GM12878 (cell line): ENCODE data around the gene RNASEH2B. TPM values are rescaled to one million over a fixed set of nuclear protein-coding genes. Genes with fewer than 3 reads are reported as not detected.

Source experiments
- ATAC-seq: fragments of 200-7000 bp; cut with Tn5 transposase; 3 replicates; pipeline ENCODE4 v1.9.1; 2020; ENCODE audit warnings: mild to moderate bottlenecking, moderate library complexity
- BruUV-seq: library from RNA; stranded (reverse); fragments of 400-500 nt; replicated peaks from 2 replicates; lab custom pipeline; 2021; lab: Mats Ljungman, UMichigan
- CTCF ChIA-PET: fragments of 300-600 bp; sonication (Branson Sonifier 250); formaldehyde crosslinking; extraction: SDS; loops from one replicate; lab custom pipeline; 2021; ENCODE audit warnings: inconsistent platforms; lab: Yijun Ruan, JAX
- POLR2A ChIA-PET: fragments of 350-600 bp; formaldehyde crosslinking; extraction: SDS; loops from one replicate; lab custom pipeline; 2021; ENCODE audit warnings: inconsistent platforms; lab: Charles Lee
- RAD21 ChIA-PET: fragments of 300-600 bp; sonication (Branson Sonifier 250); formaldehyde crosslinking; loops from one replicate; lab custom pipeline; 2023; ENCODE audit warnings: antibody characterized with exemption; ENCODE audit not compliant: unreplicated experiment; lab: Charles Lee
- SMC1A ChIA-PET: fragments of 300-600 bp; sonication (Branson Sonifier 250); formaldehyde crosslinking; loops from one replicate; lab custom pipeline; 2023; ENCODE audit not compliant: unreplicated experiment, uncharacterized antibody; lab: Charles Lee
- DNase-seq: peaks from one replicate; pipeline ENCODE4 v3.0.0-alpha.2; 2011; ENCODE audit warnings: low read depth, low spot score
- FAIRE-seq: peaks from 3 replicates; lab custom pipeline; 2011; peaks lifted over from hg19 to GRCh38; lab: Jason Lieb, UNC
- H2AFZ ChIP-seq: 2 replicates; pipeline ENCODE4 v1.6.0; 2011; ENCODE audit warnings: low read depth, low read length, control low read depth; ENCODE audit not compliant: control insufficient read depth
- H3K27ac ChIP-seq: 2 replicates; pipeline ENCODE4 v1.5.1; 2011; ENCODE audit warnings: control low read depth; ENCODE audit not compliant: control insufficient read depth, insufficient read depth
- H3K27me3 ChIP-seq, 2 experiments: replicated peaks in 1 of 2; 2 replicates each; pipeline versions ENCODE4 v1.6.0 to v1.6.1; 2011; ENCODE audit warnings: low read length in 1 of 2; ENCODE audit not compliant: control insufficient read depth in 2 of 2, insufficient read depth in 2 of 2
- H3K36me3 ChIP-seq, 2 experiments: 2 replicates each; pipeline ENCODE4 v1.5.1; 2011; ENCODE audit warnings: low read length in 1 of 2; ENCODE audit not compliant: control insufficient read depth in 2 of 2, insufficient read depth in 2 of 2
- H3K4me1 ChIP-seq: 2 replicates; pipeline ENCODE4 v1.6.1; 2011; ENCODE audit warnings: mild to moderate bottlenecking, low read length, moderate library complexity, mixed read lengths; ENCODE audit not compliant: control insufficient read depth, insufficient read depth
- H3K4me2 ChIP-seq: 2 replicates; pipeline ENCODE4 v1.6.0; 2011; ENCODE audit warnings: control low read depth; ENCODE audit not compliant: control insufficient read depth, insufficient read depth
- H3K4me3 ChIP-seq: fragments of 200-600 bp; sonication (generic); 2 replicates; pipeline ENCODE4 v1.5.1; 2016
- H3K79me2 ChIP-seq: 2 replicates; pipeline ENCODE4 v1.6.0; 2011; ENCODE audit warnings: low read length; ENCODE audit not compliant: control insufficient read depth, insufficient read depth
- H3K9ac ChIP-seq: 2 replicates; pipeline ENCODE4 v1.8.0; 2011; ENCODE audit warnings: low read length, control low read depth, mixed read lengths; ENCODE audit not compliant: control insufficient read depth, insufficient read depth
- H3K9me3 ChIP-seq: replicated peaks from 3 replicates; pipeline ENCODE4 v1.5.1; 2011; ENCODE audit warnings: mild to moderate bottlenecking, low read length; ENCODE audit not compliant: control insufficient read depth, insufficient read depth
- H4K20me1 ChIP-seq: 2 replicates; pipeline ENCODE4 v1.6.0; 2011; ENCODE audit not compliant: control insufficient read depth, insufficient read depth
- CEBPB ChIP-seq, 2 experiments: fragments of 150-350 bp in 1 of 2; IDR thresholded peaks; 2 replicates each; pipeline ENCODE4 v1.6.1; 2012 to 2014; ENCODE audit warnings: low read depth in 2 of 2, low read length in 2 of 2, borderline replicate concordance in 1 of 2, inconsistent platforms in 1 of 2
- NFYA ChIP-seq: IDR thresholded peaks from 2 replicates; pipeline ENCODE4 v1.6.1; 2011; ENCODE audit warnings: low read depth, mild to moderate bottlenecking, low read length, improper control_type of control experiment, borderline replicate concordance
- PML ChIP-seq: IDR thresholded peaks from 2 replicates; pipeline ENCODE4 v1.6.1; 2012; ENCODE audit warnings: low read length, inconsistent platforms
- RB1 ChIP-seq: fragments of 450-650 bp; formaldehyde crosslinking; IDR thresholded peaks from 2 replicates; pipeline ENCODE4 v1.6.1; 2017; ENCODE audit warnings: mild to moderate bottlenecking, borderline replicate concordance
- ZNF622 ChIP-seq: fragments of 450-650 bp; IDR thresholded peaks from 2 replicates; pipeline ENCODE4 v1.6.1; 2017; ENCODE audit warnings: mild to moderate bottlenecking, inconsistent platforms
- WGBS: methylation state at CpG from one replicate; pipeline ENCODE4 v1.1.6; 2016; ENCODE audit warnings: low lambda C conversion rate; ENCODE audit not compliant: insufficient replicate concordance, insufficient coverage; ENCODE audit errors: missing lambda C conversion rate; 5-methylcytosine and 5-hydroxymethylcytosine counted together
- in situ Hi-C: fragments of 300-500 bp; cut with MboI; formaldehyde crosslinking; loops from 9 replicates; pipeline ENCODE4 v1.14.3; 2018; ENCODE audit warnings: mixed read lengths
- intact Hi-C: fragments of 100-400 bp; cut with micrococcal nuclease; formaldehyde crosslinking; loops from one replicate; pipeline ENCODE4 v1.14.2; 2022; ENCODE audit not compliant: unreplicated experiment
- polyA plus RNA-seq, 11 experiments: library from polyadenylated mRNA; depleted of rRNA in 4 of 11; unstranded in 6 of 11; stranded (reverse) in 5 of 11; fragments of >200 nt; fragmentation: Nextera tagmentation in 4 of 11; fragmentation: Illumina TruSeq in 1 of 11; extraction: Ambion mirVana in 4 of 11; extraction: Trizol in 1 of 11; gene quantifications; 1 replicate in 1 of 11; 2 replicates in 10 of 11; pipeline versions ENCODE4 v1.2.1 to v1.2.3, GENCODE V29; 2011 to 2016; ENCODE audit warnings: inconsistent platforms in 2 of 11, missing spikeins in 2 of 11, low read depth in 1 of 11
- total RNA-seq, 4 experiments: library from RNA; depleted of rRNA in 3 of 4; stranded (reverse); fragments of >200 nt in 3 of 4; fragmentation: Illumina TruSeq in 1 of 4; extraction: Trizol in 1 of 4; gene quantifications; 2 replicates each; pipeline versions ENCODE4 v1.2.1 to v1.2.3, GENCODE V29; 2013 to 2021
- TF ChIP-seq, protein P1 (sequence below): IDR thresholded peaks from 2 replicates; pipeline ENCODE4 v1.6.1; 2011; ENCODE audit warnings: low read depth, mild to moderate bottlenecking, low read length, moderate library complexity, borderline replicate concordance; ENCODE audit errors: extremely low read depth
- TF ChIP-seq, protein P2 (sequence below): fragments of 450-650 bp; IDR thresholded peaks from 2 replicates; pipeline ENCODE4 v1.6.1; 2016; ENCODE audit warnings: mild to moderate bottlenecking
- TF ChIP-seq, protein P3 (sequence below): fragments of 450-650 bp; IDR thresholded peaks from 2 replicates; pipeline ENCODE4 v1.6.1; 2017; ENCODE audit warnings: mild to moderate bottlenecking, low read depth, inconsistent platforms; ENCODE audit not compliant: poor library complexity, severe bottlenecking
- TF ChIP-seq, protein P4 (sequence below): IDR thresholded peaks from 2 replicates; pipeline ENCODE4 v1.6.1; 2012; ENCODE audit warnings: low read depth, low read length, improper control_type of control experiment
- TF ChIP-seq, protein P5 (sequence below): fragments of 450-650 bp; IDR thresholded peaks from 2 replicates; pipeline ENCODE4 v1.6.1; 2016; ENCODE audit warnings: mild to moderate bottlenecking

RNASEH2B gene
- total and polyA plus RNA-seq, 10 of the 15 experiments (the other 5 are each of a cell fraction or from before 2014, with no cell fraction given): 64.9 to 148 (median 97.3) TPM

DNA sequence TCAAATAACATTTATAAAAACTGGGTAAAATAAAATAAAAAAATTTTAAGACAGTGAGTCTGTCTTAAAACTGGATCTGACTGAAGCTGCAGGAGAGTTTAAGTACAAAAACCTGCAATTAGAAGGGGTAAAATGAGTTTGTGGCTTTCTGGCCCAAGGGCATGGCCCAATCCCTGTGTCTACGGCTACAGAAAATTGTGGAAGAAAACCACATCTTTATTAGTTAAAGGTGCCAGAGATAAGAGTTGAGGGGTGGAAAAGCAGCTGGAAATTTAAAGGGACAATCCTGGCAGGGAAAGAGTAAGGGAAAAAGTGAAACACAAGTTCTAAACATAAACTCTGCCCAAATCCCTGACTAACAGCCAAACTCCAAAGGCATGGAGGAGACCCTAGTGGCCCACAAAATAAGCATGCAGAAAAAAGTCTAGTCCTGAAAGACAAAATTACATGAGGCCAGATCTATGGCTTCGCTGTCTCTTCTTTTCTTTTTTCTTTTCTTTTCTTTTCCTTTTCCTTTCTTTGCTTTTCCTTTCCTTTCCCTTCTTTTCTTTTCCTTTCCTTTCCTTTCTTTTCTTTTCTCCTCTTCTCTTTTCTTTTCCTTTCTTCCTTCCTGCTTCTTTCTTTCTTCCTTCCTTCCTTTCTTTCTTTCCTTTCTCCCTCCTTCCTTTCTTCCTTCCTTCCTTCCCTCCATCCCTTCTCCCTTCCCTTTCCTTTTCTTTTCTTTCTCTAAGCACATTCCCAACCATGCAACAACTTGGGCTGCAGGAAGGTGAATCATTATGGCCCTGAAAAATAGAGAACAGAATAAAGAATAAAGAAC is 42.6 kb upstream of the RNASEH2B start:
- POLR2A ChIA-PET: no interaction called here
- intact Hi-C loops: no loop called here
- FAIRE-seq (no peak), ATAC-seq (no peak), DNase-seq (no peak)
- no peaks in the 10 kb centered on the region for H3K9me3 ChIP-seq
- H3K36me3 ChIP-seq: no peaks in the 10 kb centered on the region
- H3K9ac ChIP-seq: no peak overlapping the region
- SMC1A ChIA-PET: no interaction called here
- H3K79me2 ChIP-seq: no peaks in the 10 kb centered on the region
- no peak overlapping the region for H3K4me2 ChIP-seq
- no peaks in the 10 kb centered on the region for H4K20me1 ChIP-seq
- H3K4me1 ChIP-seq: no peaks in the 10 kb centered on the region
- WGBS: 89% methylated on average over 2 of the region's 2 CpGs
- H3K4me3 ChIP-seq: no peak overlapping the region
- no peak overlapping the region for H2AFZ ChIP-seq
- no TSS peak for BruUV-seq
- no peak for TF ChIP-seq RB1
- no peak for TF ChIP-seq NFYA
- in situ Hi-C loops: no loop called here
- H3K27ac ChIP-seq: no peak overlapping the region
- RAD21 ChIA-PET: no interaction called here
- CTCF ChIA-PET: no interaction called here
- H3K27me3 ChIP-seq: no peaks in the 10 kb centered on the region

DNA sequence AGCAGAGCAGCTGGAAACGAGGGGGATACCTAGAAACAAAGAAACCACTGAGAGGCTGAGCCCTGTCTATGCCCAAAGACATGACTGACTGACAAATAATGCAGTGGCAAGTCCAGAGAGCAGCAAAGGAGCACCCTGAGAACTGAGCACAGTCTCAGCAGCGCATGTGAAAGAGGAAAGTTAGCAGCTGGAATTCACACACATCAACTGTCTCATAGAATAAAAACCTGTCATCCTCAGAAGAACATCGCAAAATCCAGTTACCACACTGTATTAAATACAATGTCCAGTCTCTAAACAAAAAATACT is 42.0 kb upstream of the RNASEH2B start:
- POLR2A ChIA-PET: no interaction called here
- no peak overlapping the region for H3K4me3 ChIP-seq
- FAIRE-seq (no peak), DNase-seq (no peak), ATAC-seq (no peak)
- BruUV-seq: no TSS peak
- no peak overlapping the region for H3K4me2 ChIP-seq
- H3K27me3 ChIP-seq: no peaks in the 10 kb centered on the region
- no peaks in the 10 kb centered on the region for H3K9me3 ChIP-seq
- H3K79me2 ChIP-seq: no peaks in the 10 kb centered on the region
- in situ Hi-C loops: no loop called here
- RAD21 ChIA-PET: no interaction called here
- CTCF ChIA-PET: no interaction called here
- H3K27ac ChIP-seq: no peak overlapping the region
- WGBS: 67% methylated on average over 3 of the region's 3 CpGs
- SMC1A ChIA-PET: no interaction called here
- no peak overlapping the region for H3K9ac ChIP-seq
- no peaks in the 10 kb centered on the region for H3K4me1 ChIP-seq
- no peak overlapping the region for H2AFZ ChIP-seq
- intact Hi-C loops: no loop called here
- no peaks in the 10 kb centered on the region for H3K36me3 ChIP-seq
- no peaks in the 10 kb centered on the region for H4K20me1 ChIP-seq
- TF ChIP-seq, protein P1, sequence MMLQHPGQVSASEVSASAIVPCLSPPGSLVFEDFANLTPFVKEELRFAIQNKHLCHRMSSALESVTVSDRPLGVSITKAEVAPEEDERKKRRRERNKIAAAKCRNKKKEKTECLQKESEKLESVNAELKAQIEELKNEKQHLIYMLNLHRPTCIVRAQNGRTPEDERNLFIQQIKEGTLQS: no peak
- TF ChIP-seq, protein P2, sequence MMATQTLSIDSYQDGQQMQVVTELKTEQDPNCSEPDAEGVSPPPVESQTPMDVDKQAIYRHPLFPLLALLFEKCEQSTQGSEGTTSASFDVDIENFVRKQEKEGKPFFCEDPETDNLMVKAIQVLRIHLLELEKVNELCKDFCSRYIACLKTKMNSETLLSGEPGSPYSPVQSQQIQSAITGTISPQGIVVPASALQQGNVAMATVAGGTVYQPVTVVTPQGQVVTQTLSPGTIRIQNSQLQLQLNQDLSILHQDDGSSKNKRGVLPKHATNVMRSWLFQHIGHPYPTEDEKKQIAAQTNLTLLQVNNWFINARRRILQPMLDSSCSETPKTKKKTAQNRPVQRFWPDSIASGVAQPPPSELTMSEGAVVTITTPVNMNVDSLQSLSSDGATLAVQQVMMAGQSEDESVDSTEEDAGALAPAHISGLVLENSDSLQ: no peak
- TF ChIP-seq PML: no peak
- TF ChIP-seq, protein P3, sequence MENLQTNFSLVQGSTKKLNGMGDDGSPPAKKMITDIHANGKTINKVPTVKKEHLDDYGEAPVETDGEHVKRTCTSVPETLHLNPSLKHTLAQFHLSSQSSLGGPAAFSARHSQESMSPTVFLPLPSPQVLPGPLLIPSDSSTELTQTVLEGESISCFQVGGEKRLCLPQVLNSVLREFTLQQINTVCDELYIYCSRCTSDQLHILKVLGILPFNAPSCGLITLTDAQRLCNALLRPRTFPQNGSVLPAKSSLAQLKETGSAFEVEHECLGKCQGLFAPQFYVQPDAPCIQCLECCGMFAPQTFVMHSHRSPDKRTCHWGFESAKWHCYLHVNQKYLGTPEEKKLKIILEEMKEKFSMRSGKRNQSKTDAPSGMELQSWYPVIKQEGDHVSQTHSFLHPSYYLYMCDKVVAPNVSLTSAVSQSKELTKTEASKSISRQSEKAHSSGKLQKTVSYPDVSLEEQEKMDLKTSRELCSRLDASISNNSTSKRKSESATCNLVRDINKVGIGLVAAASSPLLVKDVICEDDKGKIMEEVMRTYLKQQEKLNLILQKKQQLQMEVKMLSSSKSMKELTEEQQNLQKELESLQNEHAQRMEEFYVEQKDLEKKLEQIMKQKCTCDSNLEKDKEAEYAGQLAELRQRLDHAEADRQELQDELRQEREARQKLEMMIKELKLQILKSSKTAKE: no peak
- TF ChIP-seq, protein P4, sequence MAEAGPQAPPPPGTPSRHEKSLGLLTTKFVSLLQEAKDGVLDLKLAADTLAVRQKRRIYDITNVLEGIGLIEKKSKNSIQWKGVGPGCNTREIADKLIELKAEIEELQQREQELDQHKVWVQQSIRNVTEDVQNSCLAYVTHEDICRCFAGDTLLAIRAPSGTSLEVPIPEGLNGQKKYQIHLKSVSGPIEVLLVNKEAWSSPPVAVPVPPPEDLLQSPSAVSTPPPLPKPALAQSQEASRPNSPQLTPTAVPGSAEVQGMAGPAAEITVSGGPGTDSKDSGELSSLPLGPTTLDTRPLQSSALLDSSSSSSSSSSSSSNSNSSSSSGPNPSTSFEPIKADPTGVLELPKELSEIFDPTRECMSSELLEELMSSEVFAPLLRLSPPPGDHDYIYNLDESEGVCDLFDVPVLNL: no peak
- TF ChIP-seq CEBPB (IDR thresholded peaks at IDR 0.05; ENCODE audit: borderline replicate concordance in 1 of 2, low read depth in 2 of 2, low read length in 2 of 2): no peak
- TF ChIP-seq ZNF622: no peak
- TF ChIP-seq, protein P5, sequence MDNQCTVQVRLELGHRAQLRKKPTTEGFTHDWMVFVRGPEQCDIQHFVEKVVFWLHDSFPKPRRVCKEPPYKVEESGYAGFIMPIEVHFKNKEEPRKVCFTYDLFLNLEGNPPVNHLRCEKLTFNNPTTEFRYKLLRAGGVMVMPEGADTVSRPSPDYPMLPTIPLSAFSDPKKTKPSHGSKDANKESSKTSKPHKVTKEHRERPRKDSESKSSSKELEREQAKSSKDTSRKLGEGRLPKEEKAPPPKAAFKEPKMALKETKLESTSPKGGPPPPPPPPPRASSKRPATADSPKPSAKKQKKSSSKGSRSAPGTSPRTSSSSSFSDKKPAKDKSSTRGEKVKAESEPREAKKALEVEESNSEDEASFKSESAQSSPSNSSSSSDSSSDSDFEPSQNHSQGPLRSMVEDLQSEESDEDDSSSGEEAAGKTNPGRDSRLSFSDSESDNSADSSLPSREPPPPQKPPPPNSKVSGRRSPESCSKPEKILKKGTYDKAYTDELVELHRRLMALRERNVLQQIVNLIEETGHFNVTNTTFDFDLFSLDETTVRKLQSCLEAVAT: no peak
